K562 (cell line): ENCODE measurements around the gene SLAMF6. TPM values are rescaled to one million over a fixed set of nuclear protein-coding genes. Genes with fewer than 3 reads are reported as not detected.

ENCODE experiments used
- ERF ChIP-seq: fragments of 450-650 bp; formaldehyde crosslinking; IDR thresholded peaks from 2 replicates; pipeline ENCODE4 v1.4.0; 2020; ENCODE audit warnings: mild to moderate bottlenecking, mixed read lengths
- FOS ChIP-seq: IDR thresholded peaks from 3 replicates; pipeline ENCODE4 v1.6.1; 2011; ENCODE audit not compliant: insufficient read length; ENCODE audit errors: extremely low read depth
- LARP7 ChIP-seq: fragments of 450-650 bp; IDR thresholded peaks from 2 replicates; pipeline ENCODE4 v1.6.1; 2016
- MCM2 ChIP-seq: fragments of 450-650 bp; IDR thresholded peaks from 2 replicates; pipeline ENCODE4 v1.6.1; 2017; ENCODE audit warnings: low read depth, mild to moderate bottlenecking
- MEF2A ChIP-seq: IDR thresholded peaks from 2 replicates; pipeline ENCODE4 v1.6.1; 2011; ENCODE audit warnings: low read depth, mild to moderate bottlenecking, low read length, moderate library complexity; ENCODE audit not compliant: control insufficient read depth
- MTF1 ChIP-seq: fragments of 250-450 bp; sonication (Bioruptor Pico); IDR thresholded peaks from 2 replicates; pipeline ENCODE4 v1.9.0; 2021; ENCODE audit warnings: moderate library complexity, mild to moderate bottlenecking, inconsistent platforms, borderline replicate concordance
- POLR2AphosphoS2 ChIP-seq: IDR thresholded peaks from 2 replicates; pipeline ENCODE4 v1.6.1; 2012; ENCODE audit warnings: low read length, improper control_type of control experiment
- RHOXF2B ChIP-seq: fragments of 250-450 bp; sonication (Bioruptor Pico); conservative IDR thresholded peaks from 2 replicates; pipeline ENCODE4 v1.5.1; 2021
- SLC30A9 ChIP-seq: fragments of 250-450 bp; sonication (Bioruptor Pico); IDR thresholded peaks from 2 replicates; pipeline ENCODE4 v1.8.0; 2022; ENCODE audit warnings: mild to moderate bottlenecking, moderate library complexity
- U2AF2 ChIP-seq: fragments of 200-400 bp; formaldehyde crosslinking; optimal IDR thresholded peaks from 2 replicates; pipeline ENCODE3; 2017; ENCODE audit warnings: low read depth, mild to moderate bottlenecking, low read length
- ZBTB1 ChIP-seq: sonication (generic); formaldehyde crosslinking; IDR thresholded peaks from 2 replicates; pipeline ENCODE4 v1.8.1; 2023; ENCODE audit warnings: missing genetic modification reagents, low read depth, mild to moderate bottlenecking, borderline replicate concordance
- ZFP30 ChIP-seq: fragments of 250-450 bp; sonication (Bioruptor Pico); IDR thresholded peaks from 2 replicates; pipeline ENCODE4 v1.8.0; 2022; ENCODE audit warnings: moderate library complexity, mild to moderate bottlenecking, inconsistent platforms, borderline replicate concordance
- polyA plus RNA-seq, 8 experiments: library from polyadenylated mRNA; depleted of rRNA in 4 of 8; stranded (reverse) in 5 of 8; unstranded in 3 of 8; fragments of >200 nt; fragmentation: Nextera tagmentation in 2 of 8; fragmentation: Illumina TruSeq in 1 of 8; extraction: Ambion mirVana in 2 of 8; extraction: Trizol in 1 of 8; gene quantifications; 2 replicates each; pipeline versions ENCODE4 v1.2.1 to v1.2.3, GENCODE V29; 2011 to 2014; ENCODE audit warnings: inconsistent platforms in 1 of 8, missing spikeins in 1 of 8
- total RNA-seq, 7 experiments: library from RNA; depleted of rRNA in 6 of 7; stranded (reverse); fragments of >200 nt in 6 of 7; fragmentation: Illumina TruSeq in 2 of 7; extraction: Trizol in 2 of 7; gene quantifications; 2 replicates each; pipeline versions ENCODE4 v1.2.1 to v1.2.3, GENCODE V29; 2011 to 2021; ENCODE audit warnings: low replicate concordance in 1 of 7
- TF ChIP-seq, protein P1 (sequence below): fragments of 200-600 bp; sonication (generic); IDR thresholded peaks from one replicate; pipeline ENCODE4 v1.6.1; 2012; ENCODE audit warnings: mild to moderate bottlenecking, low read depth, low read length, inconsistent platforms
- TF ChIP-seq, protein P2 (sequence below), 2 experiments: fragments of 200-800 bp in 1 of 2; sonication (Bioruptor generic) in 1 of 2; sonication (generic) in 1 of 2; formaldehyde crosslinking in 1 of 2; IDR thresholded peaks in 1 of 2; conservative IDR thresholded peaks in 1 of 2; 2 replicates each; pipeline versions ENCODE4 v1.5.0 to v1.6.1; 2016 to 2020; ENCODE audit warnings: missing compliant biosample characterization in 1 of 2, missing genetic modification characterization in 1 of 2, missing genetic modification reagents in 1 of 2

The SLAMF6 gene
- total and polyA plus RNA-seq, 9 of the 15 experiments (the other 6 are each of a cell fraction or from before 2014, with no cell fraction given): 0.56 to 4.8 (median 1.1) TPM

DNA sequence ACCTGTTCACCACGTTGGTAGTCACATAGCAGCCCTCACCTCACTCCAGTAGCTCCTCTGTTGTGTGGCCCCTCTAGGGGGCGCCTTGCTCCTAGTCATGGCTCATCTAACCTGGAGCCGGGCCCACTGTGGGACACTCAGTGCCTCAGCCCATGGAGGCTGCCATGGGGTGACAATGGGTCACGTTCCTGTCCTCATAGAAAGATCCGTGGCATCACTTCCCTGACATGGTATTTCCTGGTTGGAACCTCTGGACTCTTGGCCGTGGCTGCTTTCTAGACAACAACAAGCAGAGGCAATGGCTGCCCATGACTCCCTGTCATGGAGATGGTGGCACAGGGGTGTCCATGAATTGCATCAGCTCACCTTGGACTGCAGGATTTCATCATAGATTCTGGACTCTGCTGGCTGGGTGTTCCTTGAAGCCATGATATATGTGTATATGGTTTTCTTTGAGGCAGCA lies 27.5 kb upstream of the SLAMF6 start (continued):
- TF ChIP-seq, protein P1, sequence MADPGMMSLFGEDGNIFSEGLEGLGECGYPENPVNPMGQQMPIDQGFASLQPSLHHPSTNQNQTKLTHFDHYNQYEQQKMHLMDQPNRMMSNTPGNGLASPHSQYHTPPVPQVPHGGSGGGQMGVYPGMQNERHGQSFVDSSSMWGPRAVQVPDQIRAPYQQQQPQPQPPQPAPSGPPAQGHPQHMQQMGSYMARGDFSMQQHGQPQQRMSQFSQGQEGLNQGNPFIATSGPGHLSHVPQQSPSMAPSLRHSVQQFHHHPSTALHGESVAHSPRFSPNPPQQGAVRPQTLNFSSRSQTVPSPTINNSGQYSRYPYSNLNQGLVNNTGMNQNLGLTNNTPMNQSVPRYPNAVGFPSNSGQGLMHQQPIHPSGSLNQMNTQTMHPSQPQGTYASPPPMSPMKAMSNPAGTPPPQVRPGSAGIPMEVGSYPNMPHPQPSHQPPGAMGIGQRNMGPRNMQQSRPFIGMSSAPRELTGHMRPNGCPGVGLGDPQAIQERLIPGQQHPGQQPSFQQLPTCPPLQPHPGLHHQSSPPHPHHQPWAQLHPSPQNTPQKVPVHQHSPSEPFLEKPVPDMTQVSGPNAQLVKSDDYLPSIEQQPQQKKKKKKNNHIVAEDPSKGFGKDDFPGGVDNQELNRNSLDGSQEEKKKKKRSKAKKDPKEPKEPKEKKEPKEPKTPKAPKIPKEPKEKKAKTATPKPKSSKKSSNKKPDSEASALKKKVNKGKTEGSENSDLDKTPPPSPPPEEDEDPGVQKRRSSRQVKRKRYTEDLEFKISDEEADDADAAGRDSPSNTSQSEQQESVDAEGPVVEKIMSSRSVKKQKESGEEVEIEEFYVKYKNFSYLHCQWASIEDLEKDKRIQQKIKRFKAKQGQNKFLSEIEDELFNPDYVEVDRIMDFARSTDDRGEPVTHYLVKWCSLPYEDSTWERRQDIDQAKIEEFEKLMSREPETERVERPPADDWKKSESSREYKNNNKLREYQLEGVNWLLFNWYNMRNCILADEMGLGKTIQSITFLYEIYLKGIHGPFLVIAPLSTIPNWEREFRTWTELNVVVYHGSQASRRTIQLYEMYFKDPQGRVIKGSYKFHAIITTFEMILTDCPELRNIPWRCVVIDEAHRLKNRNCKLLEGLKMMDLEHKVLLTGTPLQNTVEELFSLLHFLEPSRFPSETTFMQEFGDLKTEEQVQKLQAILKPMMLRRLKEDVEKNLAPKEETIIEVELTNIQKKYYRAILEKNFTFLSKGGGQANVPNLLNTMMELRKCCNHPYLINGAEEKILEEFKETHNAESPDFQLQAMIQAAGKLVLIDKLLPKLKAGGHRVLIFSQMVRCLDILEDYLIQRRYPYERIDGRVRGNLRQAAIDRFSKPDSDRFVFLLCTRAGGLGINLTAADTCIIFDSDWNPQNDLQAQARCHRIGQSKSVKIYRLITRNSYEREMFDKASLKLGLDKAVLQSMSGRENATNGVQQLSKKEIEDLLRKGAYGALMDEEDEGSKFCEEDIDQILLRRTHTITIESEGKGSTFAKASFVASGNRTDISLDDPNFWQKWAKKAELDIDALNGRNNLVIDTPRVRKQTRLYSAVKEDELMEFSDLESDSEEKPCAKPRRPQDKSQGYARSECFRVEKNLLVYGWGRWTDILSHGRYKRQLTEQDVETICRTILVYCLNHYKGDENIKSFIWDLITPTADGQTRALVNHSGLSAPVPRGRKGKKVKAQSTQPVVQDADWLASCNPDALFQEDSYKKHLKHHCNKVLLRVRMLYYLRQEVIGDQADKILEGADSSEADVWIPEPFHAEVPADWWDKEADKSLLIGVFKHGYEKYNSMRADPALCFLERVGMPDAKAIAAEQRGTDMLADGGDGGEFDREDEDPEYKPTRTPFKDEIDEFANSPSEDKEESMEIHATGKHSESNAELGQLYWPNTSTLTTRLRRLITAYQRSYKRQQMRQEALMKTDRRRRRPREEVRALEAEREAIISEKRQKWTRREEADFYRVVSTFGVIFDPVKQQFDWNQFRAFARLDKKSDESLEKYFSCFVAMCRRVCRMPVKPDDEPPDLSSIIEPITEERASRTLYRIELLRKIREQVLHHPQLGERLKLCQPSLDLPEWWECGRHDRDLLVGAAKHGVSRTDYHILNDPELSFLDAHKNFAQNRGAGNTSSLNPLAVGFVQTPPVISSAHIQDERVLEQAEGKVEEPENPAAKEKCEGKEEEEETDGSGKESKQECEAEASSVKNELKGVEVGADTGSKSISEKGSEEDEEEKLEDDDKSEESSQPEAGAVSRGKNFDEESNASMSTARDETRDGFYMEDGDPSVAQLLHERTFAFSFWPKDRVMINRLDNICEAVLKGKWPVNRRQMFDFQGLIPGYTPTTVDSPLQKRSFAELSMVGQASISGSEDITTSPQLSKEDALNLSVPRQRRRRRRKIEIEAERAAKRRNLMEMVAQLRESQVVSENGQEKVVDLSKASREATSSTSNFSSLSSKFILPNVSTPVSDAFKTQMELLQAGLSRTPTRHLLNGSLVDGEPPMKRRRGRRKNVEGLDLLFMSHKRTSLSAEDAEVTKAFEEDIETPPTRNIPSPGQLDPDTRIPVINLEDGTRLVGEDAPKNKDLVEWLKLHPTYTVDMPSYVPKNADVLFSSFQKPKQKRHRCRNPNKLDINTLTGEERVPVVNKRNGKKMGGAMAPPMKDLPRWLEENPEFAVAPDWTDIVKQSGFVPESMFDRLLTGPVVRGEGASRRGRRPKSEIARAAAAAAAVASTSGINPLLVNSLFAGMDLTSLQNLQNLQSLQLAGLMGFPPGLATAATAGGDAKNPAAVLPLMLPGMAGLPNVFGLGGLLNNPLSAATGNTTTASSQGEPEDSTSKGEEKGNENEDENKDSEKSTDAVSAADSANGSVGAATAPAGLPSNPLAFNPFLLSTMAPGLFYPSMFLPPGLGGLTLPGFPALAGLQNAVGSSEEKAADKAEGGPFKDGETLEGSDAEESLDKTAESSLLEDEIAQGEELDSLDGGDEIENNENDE: no peak
- TF ChIP-seq LARP7: no peak
- no peak for TF ChIP-seq MCM2
- no peak for TF ChIP-seq SLC30A9 (CRISPR knock-in tag)
- no peak for TF ChIP-seq ZBTB1 (CRISPR knock-in tag)
- TF ChIP-seq, protein P2, sequence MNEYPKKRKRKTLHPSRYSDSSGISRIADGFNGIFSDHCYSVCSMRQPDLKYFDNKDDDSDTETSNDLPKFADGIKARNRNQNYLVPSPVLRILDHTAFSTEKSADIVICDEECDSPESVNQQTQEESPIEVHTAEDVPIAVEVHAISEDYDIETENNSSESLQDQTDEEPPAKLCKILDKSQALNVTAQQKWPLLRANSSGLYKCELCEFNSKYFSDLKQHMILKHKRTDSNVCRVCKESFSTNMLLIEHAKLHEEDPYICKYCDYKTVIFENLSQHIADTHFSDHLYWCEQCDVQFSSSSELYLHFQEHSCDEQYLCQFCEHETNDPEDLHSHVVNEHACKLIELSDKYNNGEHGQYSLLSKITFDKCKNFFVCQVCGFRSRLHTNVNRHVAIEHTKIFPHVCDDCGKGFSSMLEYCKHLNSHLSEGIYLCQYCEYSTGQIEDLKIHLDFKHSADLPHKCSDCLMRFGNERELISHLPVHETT (CRISPR knock-in tag; conservative IDR thresholded peaks at IDR 0.05 in 1 of 2, IDR thresholded peaks at IDR 0.05 in 1 of 2): no peak
- TF ChIP-seq MEF2A: no peak
- TF ChIP-seq POLR2AphosphoS2: no peak
- no peak for TF ChIP-seq RHOXF2B (CRISPR knock-in tag)
- TF ChIP-seq U2AF2: no peak
- no peak for TF ChIP-seq MTF1
- TF ChIP-seq ERF: no peak
- TF ChIP-seq ZFP30 (CRISPR knock-in tag): no peak
- TF ChIP-seq FOS: no peak
